Measurements from ENCODE around the gene GPR15. TPM values are rescaled to one million over a fixed set of nuclear protein-coding genes. Genes with fewer than 3 reads are reported as not detected.

GPR15 gene
- total RNA-seq, 2 donors from 2014 or later = not detected

- H3K4me1 ChIP-seq = no peaks in the 10 kb centered on the region
- H3K9me3 ChIP-seq = no peaks in the 10 kb centered on the region
- no peak overlapping the region for H3K27ac ChIP-seq
- H3K4me3 ChIP-seq = no peak overlapping the region
- whole genome bisulfite sequencing, 2 donors = 59 to 62% methylated on average over 5 of the region's 5 CpGs
- intact Hi-C loops (cut with DNase I) = no loop called here
- TF ChIP-seq CTCF (IDR thresholded peaks at IDR 0.05) (no peak), POLR2A (IDR thresholded peaks at IDR 0.05) (no peak)
- no peaks in the 10 kb centered on the region for H3K36me3 ChIP-seq (replicated peaks in 1 of 2; ENCODE audit: insufficient read depth in 1 of 2, low read depth in 2 of 2)
- H3K27me3 ChIP-seq = no peaks in the 10 kb centered on the region
- ATAC-seq = no peak
- no peak for DNase-seq
Observed at GRCh38 chr3:98548544-98548943, 16.8 kb downstream of the GPR15 start.

GRCh38 chr3:98550833-98551232 is 19.1 kb downstream of the GPR15 start:
- intact Hi-C loops (cut with DNase I) = no loop called here
- Histone ChIP-seq H3K4me1 (no peaks in the 10 kb centered on the region), H3K4me3 (no peak overlapping the region), H3K9me3 (no peaks in the 10 kb centered on the region), H3K27me3 (no peaks in the 10 kb centered on the region), H3K27ac (no peak overlapping the region), H3K36me3 (replicated peaks in 1 of 2; ENCODE audit: insufficient read depth in 1 of 2, low read depth in 2 of 2) (no peaks in the 10 kb centered on the region)
- DNase-seq = no peak
- TF ChIP-seq POLR2A (IDR thresholded peaks at IDR 0.05) (no peak), CTCF (IDR thresholded peaks at IDR 0.05) (no peak)
- no peak for ATAC-seq
- 91 to 94% methylated on average over 3 of the region's 3 CpGs for WGBS, 2 donors

- no peak for DNase-seq
- no peak for TF ChIP-seq CTCF (IDR thresholded peaks at IDR 0.05)
- no peak for TF ChIP-seq POLR2A (IDR thresholded peaks at IDR 0.05)
- intact Hi-C loops (cut with DNase I) = no loop called here
- no peak overlapping the region for H3K4me3 ChIP-seq
- H3K27ac ChIP-seq = no peak overlapping the region
- no peaks in the 10 kb centered on the region for H3K9me3 ChIP-seq
- no peaks in the 10 kb centered on the region for H3K27me3 ChIP-seq
- no peak for ATAC-seq
- H3K4me1 ChIP-seq = no peaks in the 10 kb centered on the region
- no peaks in the 10 kb centered on the region for H3K36me3 ChIP-seq (replicated peaks in 1 of 2; ENCODE audit: insufficient read depth in 1 of 2, low read depth in 2 of 2)
- WGBS, 2 donors = 80 to 90% methylated on average over 2 of the region's 2 CpGs
Observed at GRCh38 chr3:98551236-98551635, 19.5 kb downstream of the GPR15 start.

- Histone ChIP-seq H3K27me3 (no peaks in the 10 kb centered on the region), H3K4me3 (no peak overlapping the region), H3K9me3 (no peaks in the 10 kb centered on the region), H3K4me1 (no peaks in the 10 kb centered on the region), H3K36me3 (replicated peaks in 1 of 2; ENCODE audit: insufficient read depth in 1 of 2, low read depth in 2 of 2) (no peaks in the 10 kb centered on the region), H3K27ac (no peak overlapping the region)
- TF ChIP-seq CTCF (IDR thresholded peaks at IDR 0.05) (no peak), POLR2A (IDR thresholded peaks at IDR 0.05) (no peak)
- no peak for ATAC-seq
- DNase-seq = peak in 1 of 4 donors; percentile 7
- intact Hi-C loops (cut with DNase I) = no loop called here
- 57 to 68% methylated on average over 3 of the region's 3 CpGs for WGBS, 2 donors
Observed at GRCh38 chr3:98551754-98552153, 20.0 kb downstream of the GPR15 start.

GRCh38 chr3:98552232-98553020 is 20.6 kb downstream of the GPR15 start:
- Histone ChIP-seq H3K36me3 (replicated peaks in 1 of 2; ENCODE audit: insufficient read depth in 1 of 2, low read depth in 2 of 2) (no peaks in the 10 kb centered on the region), H3K27me3 (no peaks in the 10 kb centered on the region), H3K4me3 (no peak overlapping the region), H3K27ac (no peak overlapping the region), H3K9me3 (no peaks in the 10 kb centered on the region), H3K4me1 (no peaks in the 10 kb centered on the region)
- TF ChIP-seq CTCF (IDR thresholded peaks at IDR 0.05) (no peak), POLR2A (IDR thresholded peaks at IDR 0.05) (no peak)
- no peak for ATAC-seq
- intact Hi-C loops (cut with DNase I) = no loop called here
- WGBS, 2 donors = 58 to 61% methylated on average over 4 of the region's 4 CpGs
- DNase-seq = no peak
